ENCODE measurements around the gene UNC13B.
"Not testable (repeated sequence)": the region's sequence is repeated elsewhere in the genome, so short reads cannot be mapped to it uniquely, and the experiment has no call there.

Gene UNC13B

GRCh38 chr9:35179347-35180280 is 17.8 kb downstream of the UNC13B start:
- no peak overlapping the region for H3K4me3 ChIP-seq (ENCODE audit: low read depth, low read length, poor library complexity, severe bottlenecking)
- H3K9me3 ChIP-seq (ENCODE audit: low read length) = no peaks in the 10 kb centered on the region
- H3K27ac ChIP-seq (ENCODE audit: low read depth, low read length, poor library complexity, severe bottlenecking) = no peak overlapping the region
- H3K4me2 ChIP-seq (ENCODE audit: low read length) = no peak overlapping the region
- H3K27me3 ChIP-seq (ENCODE audit: insufficient read depth, low read length) = no peaks in the 10 kb centered on the region; the same call in 1 of the 2 replicates
- H3K4me1 ChIP-seq (ENCODE audit: insufficient read depth, low read length, severe bottlenecking) = no peaks in the 10 kb centered on the region
- no peak overlapping the region for H3K9ac ChIP-seq (ENCODE audit: low read length)
- TF ChIP-seq, protein P1, sequence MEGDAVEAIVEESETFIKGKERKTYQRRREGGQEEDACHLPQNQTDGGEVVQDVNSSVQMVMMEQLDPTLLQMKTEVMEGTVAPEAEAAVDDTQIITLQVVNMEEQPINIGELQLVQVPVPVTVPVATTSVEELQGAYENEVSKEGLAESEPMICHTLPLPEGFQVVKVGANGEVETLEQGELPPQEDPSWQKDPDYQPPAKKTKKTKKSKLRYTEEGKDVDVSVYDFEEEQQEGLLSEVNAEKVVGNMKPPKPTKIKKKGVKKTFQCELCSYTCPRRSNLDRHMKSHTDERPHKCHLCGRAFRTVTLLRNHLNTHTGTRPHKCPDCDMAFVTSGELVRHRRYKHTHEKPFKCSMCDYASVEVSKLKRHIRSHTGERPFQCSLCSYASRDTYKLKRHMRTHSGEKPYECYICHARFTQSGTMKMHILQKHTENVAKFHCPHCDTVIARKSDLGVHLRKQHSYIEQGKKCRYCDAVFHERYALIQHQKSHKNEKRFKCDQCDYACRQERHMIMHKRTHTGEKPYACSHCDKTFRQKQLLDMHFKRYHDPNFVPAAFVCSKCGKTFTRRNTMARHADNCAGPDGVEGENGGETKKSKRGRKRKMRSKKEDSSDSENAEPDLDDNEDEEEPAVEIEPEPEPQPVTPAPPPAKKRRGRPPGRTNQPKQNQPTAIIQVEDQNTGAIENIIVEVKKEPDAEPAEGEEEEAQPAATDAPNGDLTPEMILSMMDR (IDR thresholded peaks at IDR 0.05; ENCODE audit: low read length) = no peak
- TF ChIP-seq EZH2 (IDR thresholded peaks at IDR 0.05; ENCODE audit: borderline replicate concordance, low read length) = no peak
- no peak overlapping the region for H2AFZ ChIP-seq (ENCODE audit: low read length)
- H4K20me1 ChIP-seq (ENCODE audit: insufficient read depth, low read length) = no peaks in the 10 kb centered on the region
- no peaks in the 10 kb centered on the region for H3K79me2 ChIP-seq (ENCODE audit: insufficient read depth, low read length)
- no peaks in the 10 kb centered on the region for H3K36me3 ChIP-seq (ENCODE audit: insufficient read depth, low read length)
- H3K9me2 ChIP-seq (ENCODE audit: low read depth, low read length) = no peaks in the 10 kb centered on the region
- no peaks in the 10 kb centered on the region for H3F3A ChIP-seq (ENCODE audit: insufficient read depth, low read length)

- Histone ChIP-seq H2AFZ (ENCODE audit: low read length) (no peak overlapping the region), H3K27me3 (ENCODE audit: insufficient read depth, low read length) (no peaks in the 10 kb centered on the region; the same call in 1 of the 2 replicates), H4K20me1 (ENCODE audit: insufficient read depth, low read length) (no peaks in the 10 kb centered on the region), H3F3A (ENCODE audit: insufficient read depth, low read length) (no peaks in the 10 kb centered on the region), H3K4me3 (ENCODE audit: low read depth, low read length, poor library complexity, severe bottlenecking) (no peak overlapping the region), H3K9ac (ENCODE audit: low read length) (no peak overlapping the region), H3K36me3 (ENCODE audit: insufficient read depth, low read length) (no peaks in the 10 kb centered on the region), H3K4me1 (ENCODE audit: insufficient read depth, low read length, severe bottlenecking) (no peaks in the 10 kb centered on the region), H3K9me2 (ENCODE audit: low read depth, low read length) (no peaks in the 10 kb centered on the region), H3K9me3 (ENCODE audit: low read length) (no peaks in the 10 kb centered on the region), H3K79me2 (ENCODE audit: insufficient read depth, low read length) (no peaks in the 10 kb centered on the region), H3K27ac (ENCODE audit: low read depth, low read length, poor library complexity, severe bottlenecking) (no peak overlapping the region), H3K4me2 (ENCODE audit: low read length) (no peak overlapping the region)
- TF ChIP-seq EZH2 (IDR thresholded peaks at IDR 0.05; ENCODE audit: borderline replicate concordance, low read length) = no peak
- TF ChIP-seq, protein P1 (IDR thresholded peaks at IDR 0.05; ENCODE audit: low read length) = no peak
Measured at GRCh38 chr9:35180801-35181200, 19.0 kb downstream of the UNC13B start.

DNA sequence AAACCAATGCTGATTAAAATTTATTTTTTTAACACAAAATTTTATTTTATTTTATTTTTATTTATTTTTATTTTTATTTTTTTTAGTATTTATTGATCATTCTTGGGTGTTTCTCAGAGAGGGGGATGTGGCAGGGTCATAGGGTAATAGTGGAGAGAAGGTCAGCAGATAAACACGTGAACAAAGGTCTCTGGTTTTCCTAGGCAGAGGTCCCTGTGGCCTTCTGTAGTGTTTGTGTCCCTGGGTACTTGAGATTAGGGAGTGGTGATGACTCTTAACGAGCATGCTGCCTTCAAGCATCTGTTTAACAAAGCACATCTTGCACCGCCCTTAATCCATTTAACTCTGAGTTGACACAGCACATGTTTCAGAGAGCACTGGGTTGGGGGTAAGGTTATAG is 20.6 kb downstream of the UNC13B start:
- H3F3A ChIP-seq (ENCODE audit: insufficient read depth, low read length); H3K9me2 ChIP-seq (ENCODE audit: low read depth, low read length); H2AFZ ChIP-seq (ENCODE audit: low read length); H3K79me2 ChIP-seq (ENCODE audit: insufficient read depth, low read length); H3K9ac ChIP-seq (ENCODE audit: low read length); H3K36me3 ChIP-seq (ENCODE audit: insufficient read depth, low read length); H3K4me3 ChIP-seq (ENCODE audit: low read depth, low read length, poor library complexity, severe bottlenecking); H3K27ac ChIP-seq (ENCODE audit: low read depth, low read length, poor library complexity, severe bottlenecking); H3K4me1 ChIP-seq (ENCODE audit: insufficient read depth, low read length, severe bottlenecking); H3K27me3 ChIP-seq (ENCODE audit: insufficient read depth, low read length); H3K9me3 ChIP-seq (ENCODE audit: low read length); H4K20me1 ChIP-seq (ENCODE audit: insufficient read depth, low read length); H3K4me2 ChIP-seq (ENCODE audit: low read length): not testable (repeated sequence)

DNA sequence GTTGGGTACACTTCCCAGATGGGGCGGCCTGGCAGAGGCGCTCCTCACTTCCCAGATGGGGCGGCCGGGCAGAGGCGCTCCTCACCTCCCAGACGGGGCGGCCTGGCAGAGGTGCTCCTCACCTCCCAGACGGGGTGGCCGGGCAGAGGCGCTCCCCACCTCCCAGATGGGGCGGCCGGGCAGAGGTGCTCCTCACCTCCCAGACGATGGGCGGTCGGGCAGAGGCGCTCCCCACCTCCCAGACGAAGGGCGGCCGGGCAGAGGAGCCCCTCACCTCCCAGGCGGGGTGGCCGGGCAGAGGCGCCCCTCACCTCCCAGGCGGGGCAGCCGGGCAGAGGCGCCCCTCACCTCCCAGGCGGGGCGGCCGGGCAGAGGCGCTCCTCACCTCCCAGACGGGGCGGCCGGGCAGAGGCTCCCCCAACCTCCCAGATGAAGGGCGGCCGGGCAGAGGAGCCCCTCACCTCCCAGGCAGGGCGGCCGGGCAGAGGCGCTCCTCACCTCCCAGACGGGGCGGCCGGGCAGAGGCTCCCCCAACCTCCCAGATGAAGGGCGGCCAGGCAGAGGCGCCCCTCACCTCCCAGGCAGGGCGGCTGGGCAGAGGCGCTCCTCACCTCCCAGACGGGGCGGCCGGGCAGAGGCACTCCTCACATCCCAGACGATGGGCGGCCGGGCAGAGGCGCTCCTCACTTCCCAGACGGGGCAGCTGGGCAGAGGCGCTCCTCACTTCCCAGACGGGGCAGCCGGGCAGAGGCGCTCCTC is 21.4 kb downstream of the UNC13B start:
- H3K9me3 ChIP-seq (ENCODE audit: low read length); H2AFZ ChIP-seq (ENCODE audit: low read length); H3K4me3 ChIP-seq (ENCODE audit: low read depth, low read length, poor library complexity, severe bottlenecking); H3F3A ChIP-seq (ENCODE audit: insufficient read depth, low read length); H3K4me1 ChIP-seq (ENCODE audit: insufficient read depth, low read length, severe bottlenecking); H3K4me2 ChIP-seq (ENCODE audit: low read length); H3K27ac ChIP-seq (ENCODE audit: low read depth, low read length, poor library complexity, severe bottlenecking); H4K20me1 ChIP-seq (ENCODE audit: insufficient read depth, low read length); H3K36me3 ChIP-seq (ENCODE audit: insufficient read depth, low read length); H3K27me3 ChIP-seq (ENCODE audit: insufficient read depth, low read length); H3K9ac ChIP-seq (ENCODE audit: low read length); H3K9me2 ChIP-seq (ENCODE audit: low read depth, low read length); H3K79me2 ChIP-seq (ENCODE audit: insufficient read depth, low read length): not testable (repeated sequence)

- H3K9me2 ChIP-seq (ENCODE audit: low read depth, low read length); H3K4me1 ChIP-seq (ENCODE audit: insufficient read depth, low read length, severe bottlenecking); H3K36me3 ChIP-seq (ENCODE audit: insufficient read depth, low read length); H3K79me2 ChIP-seq (ENCODE audit: insufficient read depth, low read length); H3K9ac ChIP-seq (ENCODE audit: low read length); H3K4me2 ChIP-seq (ENCODE audit: low read length); H3K9me3 ChIP-seq (ENCODE audit: low read length); H3K27ac ChIP-seq (ENCODE audit: low read depth, low read length, poor library complexity, severe bottlenecking); H3F3A ChIP-seq (ENCODE audit: insufficient read depth, low read length); H3K27me3 ChIP-seq (ENCODE audit: insufficient read depth, low read length); H3K4me3 ChIP-seq (ENCODE audit: low read depth, low read length, poor library complexity, severe bottlenecking); H4K20me1 ChIP-seq (ENCODE audit: insufficient read depth, low read length); H2AFZ ChIP-seq (ENCODE audit: low read length): not testable (repeated sequence)
Measured at GRCh38 chr9:35183755-35184480, 22.1 kb downstream of the UNC13B start.

All from OCI-LY1 (cell line).